HG02943 (cell line): ENCODE results near the gene B3GNT7.

Experiments
- ATAC-seq: cut with Tn5 transposase; IDR thresholded peaks from one replicate; pipeline ENCODE4 v1.9.1; 2021; ENCODE audit warnings: mild to moderate bottlenecking, low read depth, moderate library complexity; ENCODE audit not compliant: unreplicated experiment

The B3GNT7 gene

GRCh38 chr2:231383416-231384108 lies 11.9 kb upstream of the B3GNT7 start:
- no peak for ATAC-seq

GRCh38 chr2:231384109-231384435 lies 11.4 kb upstream of the B3GNT7 start:
- ATAC-seq, result no peak

GRCh38 chr2:231384970-231385369 lies 10.5 kb upstream of the B3GNT7 start:
- ATAC-seq, result no peak

GRCh38 chr2:231385429-231385828 lies 10.1 kb upstream of the B3GNT7 start:
- ATAC-seq, result no peak

- no peak for ATAC-seq
Observed at GRCh38 chr2:231386446-231386845, 9.1 kb upstream of the B3GNT7 start.

- no peak for ATAC-seq
Observed at GRCh38 chr2:231387904-231388724, 7.4 kb upstream of the B3GNT7 start.

- ATAC-seq, result no peak
Observed at GRCh38 chr2:231388725-231389346, 6.7 kb upstream of the B3GNT7 start.

- no peak for ATAC-seq
Observed at GRCh38 chr2:231390667-231391066, 4.8 kb upstream of the B3GNT7 start.

DNA sequence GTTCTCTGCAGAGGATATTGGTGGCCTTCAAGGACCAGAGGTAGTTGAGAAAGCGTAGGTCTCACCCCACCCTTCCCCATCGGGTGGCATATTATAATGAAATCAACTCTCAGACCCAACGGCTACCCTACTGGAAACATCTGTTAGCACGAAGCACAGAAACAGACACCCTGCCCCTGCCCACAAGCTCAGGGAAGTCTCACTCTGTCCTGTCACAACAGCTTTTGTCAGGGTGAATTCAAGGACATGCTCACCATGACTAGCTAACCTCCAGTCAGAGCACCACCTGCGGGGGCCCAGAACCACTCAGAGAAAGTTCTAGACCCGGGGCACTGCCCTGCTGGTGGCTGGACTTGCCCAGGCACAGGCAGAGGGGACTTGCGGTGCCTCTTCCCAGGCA lies 3.5 kb upstream of the B3GNT7 start:
- ATAC-seq, result no peak

- no peak for ATAC-seq
Observed at GRCh38 chr2:231392431-231393148, 2.9 kb upstream of the B3GNT7 start.

GRCh38 chr2:231393149-231394131 lies 2.1 kb upstream of the B3GNT7 start:
- peak; percentile 47 for ATAC-seq

GRCh38 chr2:231394211-231395141 lies 1.0 kb upstream of the B3GNT7 start:
- ATAC-seq, result peak; percentile 41

- ATAC-seq, result no peak
Observed at GRCh38 chr2:231396058-231396821, 730 bp downstream of the B3GNT7 start.

DNA sequence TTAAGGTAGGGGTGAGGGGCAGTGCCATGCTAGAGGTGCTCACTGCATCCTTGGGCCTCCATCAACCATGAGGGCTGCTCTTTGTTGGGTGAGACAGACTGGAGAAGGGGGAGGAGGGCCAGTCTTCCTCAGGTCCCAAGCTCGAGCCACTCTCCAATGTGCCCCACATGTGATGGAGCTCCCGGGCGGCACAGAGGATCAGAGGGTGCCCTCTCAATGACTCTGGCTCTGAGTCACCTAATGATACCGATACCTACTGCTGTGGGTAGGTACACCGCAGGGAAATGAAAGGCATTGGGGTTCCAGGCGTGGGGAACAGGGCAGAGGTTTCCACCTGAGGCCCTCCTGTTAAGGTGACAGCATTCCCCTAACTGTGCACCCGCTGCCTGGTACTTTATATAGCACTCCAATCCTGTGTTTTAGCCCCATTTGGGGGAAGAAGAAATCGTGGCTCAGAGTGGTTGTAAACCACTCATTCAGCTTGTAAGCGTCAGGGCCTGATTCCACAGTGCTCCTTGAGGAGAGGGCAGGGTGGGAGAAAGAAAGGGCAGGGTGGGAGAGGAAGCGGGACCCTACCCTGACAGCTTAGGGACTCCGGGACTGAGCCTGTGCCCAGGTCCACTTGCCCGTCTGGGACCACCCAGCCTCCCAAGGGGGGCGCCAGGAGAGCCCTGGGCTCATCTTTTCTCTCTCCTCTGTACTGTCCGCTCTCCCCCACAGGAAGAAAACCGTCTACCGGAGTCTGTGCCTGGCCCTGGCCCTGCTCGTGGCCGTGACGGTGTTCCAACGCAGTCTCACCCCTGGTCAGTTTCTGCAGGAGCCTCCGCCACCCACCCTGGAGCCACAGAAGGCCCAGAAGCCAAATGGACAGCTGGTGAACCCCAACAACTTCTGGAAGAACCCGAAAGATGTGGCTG lies 1.8 kb downstream of the B3GNT7 start:
- no peak for ATAC-seq

DNA sequence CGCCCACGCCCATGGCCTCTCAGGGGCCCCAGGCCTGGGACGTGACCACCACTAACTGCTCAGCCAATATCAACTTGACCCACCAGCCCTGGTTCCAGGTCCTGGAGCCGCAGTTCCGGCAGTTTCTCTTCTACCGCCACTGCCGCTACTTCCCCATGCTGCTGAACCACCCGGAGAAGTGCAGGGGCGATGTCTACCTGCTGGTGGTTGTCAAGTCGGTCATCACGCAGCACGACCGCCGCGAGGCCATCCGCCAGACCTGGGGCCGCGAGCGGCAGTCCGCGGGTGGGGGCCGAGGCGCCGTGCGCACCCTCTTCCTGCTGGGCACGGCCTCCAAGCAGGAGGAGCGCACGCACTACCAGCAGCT lies 2.4 kb downstream of the B3GNT7 start:
- ATAC-seq, result no peak

DNA sequence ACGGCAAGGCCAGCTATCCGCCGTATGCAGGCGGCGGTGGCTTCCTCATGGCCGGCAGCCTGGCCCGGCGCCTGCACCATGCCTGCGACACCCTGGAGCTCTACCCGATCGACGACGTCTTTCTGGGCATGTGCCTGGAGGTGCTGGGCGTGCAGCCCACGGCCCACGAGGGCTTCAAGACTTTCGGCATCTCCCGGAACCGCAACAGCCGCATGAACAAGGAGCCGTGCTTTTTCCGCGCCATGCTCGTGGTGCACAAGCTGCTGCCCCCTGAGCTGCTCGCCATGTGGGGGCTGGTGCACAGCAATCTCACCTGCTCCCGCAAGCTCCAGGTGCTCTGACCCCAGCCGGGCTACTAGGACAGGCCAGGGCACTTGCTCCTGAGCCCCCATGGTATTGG lies 3.1 kb downstream of the B3GNT7 start:
- ATAC-seq, result no peak
